ENCODE data around the gene PTPRG.

The PTPRG gene

GRCh38 chr3:61663356-61664104 lies 102.2 kb downstream of the PTPRG start:
- DNase-seq: no peak

- DNase-seq: no peak
Observed at GRCh38 chr3:61664105-61664482, 102.7 kb downstream of the PTPRG start.

- DNase-seq: no peak
Observed at GRCh38 chr3:61665121-61665520, 103.8 kb downstream of the PTPRG start.

- peak; percentile 54 for DNase-seq
Observed at GRCh38 chr3:61665987-61666386, 104.6 kb downstream of the PTPRG start.

GRCh38 chr3:61666615-61667330 lies 105.4 kb downstream of the PTPRG start:
- peak; percentile 53 for DNase-seq

- DNase-seq: no peak
Observed at GRCh38 chr3:61667383-61667782, 106.0 kb downstream of the PTPRG start.

GRCh38 chr3:61667814-61668213 lies 106.4 kb downstream of the PTPRG start:
- DNase-seq: no peak

GRCh38 chr3:61668317-61668864 lies 107.0 kb downstream of the PTPRG start:
- DNase-seq: no peak

- DNase-seq: no peak
Observed at GRCh38 chr3:61669203-61669602, 107.8 kb downstream of the PTPRG start.

GRCh38 chr3:61669668-61670299 lies 108.4 kb downstream of the PTPRG start:
- DNase-seq: peak; percentile 26

- DNase-seq: no peak
Observed at GRCh38 chr3:61673651-61674050, 112.3 kb downstream of the PTPRG start.

GRCh38 chr3:61674596-61674995 lies 113.2 kb downstream of the PTPRG start:
- DNase-seq: no peak

GRCh38 chr3:61679026-61679425 lies 117.7 kb downstream of the PTPRG start:
- no peak for DNase-seq

- no peak for DNase-seq
Observed at GRCh38 chr3:61680617-61681016, 119.2 kb downstream of the PTPRG start.

- no peak for DNase-seq
Observed at GRCh38 chr3:61681636-61682035, 120.3 kb downstream of the PTPRG start.

GRCh38 chr3:61682671-61683548 lies 121.5 kb downstream of the PTPRG start:
- DNase-seq: peak; percentile 89

- no peak for DNase-seq
Observed at GRCh38 chr3:61683549-61684236, 122.3 kb downstream of the PTPRG start.

- no peak for DNase-seq
Observed at GRCh38 chr3:61684386-61684785, 123.0 kb downstream of the PTPRG start.

GRCh38 chr3:61685755-61686154 lies 124.4 kb downstream of the PTPRG start:
- DNase-seq: peak; percentile 86

- DNase-seq: no peak
Observed at GRCh38 chr3:61686228-61686648, 124.9 kb downstream of the PTPRG start.

GRCh38 chr3:61687206-61687605 lies 125.8 kb downstream of the PTPRG start:
- DNase-seq: no peak

All from NCI-H524 treated with DMSO at 0.1 percent for 48 hours (cell line).